HG03469 (cell line): ENCODE results near the gene SLC16A11.
"Not testable (repeated sequence)": the region's sequence is repeated elsewhere in the genome, so short reads cannot be mapped to it uniquely, and the experiment has no call there.

Experiments used
- ATAC-seq: cut with Tn5 transposase; IDR thresholded peaks from one replicate; pipeline ENCODE4 v1.9.1; 2021; ENCODE audit warnings: mild to moderate bottlenecking, moderate library complexity, moderate number of reproducible peaks; ENCODE audit not compliant: unreplicated experiment

The SLC16A11 gene

GRCh38 chr17:7014261-7014994 is 29.5 kb downstream of the SLC16A11 start:
- peak; percentile 72 for ATAC-seq

GRCh38 chr17:7011942-7012254 is 32.0 kb downstream of the SLC16A11 start:
- no peak for ATAC-seq

GRCh38 chr17:7011415-7011814 is 32.5 kb downstream of the SLC16A11 start:
- ATAC-seq, result no peak

- no peak for ATAC-seq
Observed at GRCh38 chr17:7010523-7010922, 33.4 kb downstream of the SLC16A11 start.

- ATAC-seq, result no peak
Observed at GRCh38 chr17:7007143-7007542, 36.7 kb downstream of the SLC16A11 start.

GRCh38 chr17:7005716-7006115 is 38.2 kb downstream of the SLC16A11 start:
- no peak for ATAC-seq

GRCh38 chr17:7004398-7005253 is 39.3 kb downstream of the SLC16A11 start:
- ATAC-seq, result no peak

- no peak for ATAC-seq
Observed at GRCh38 chr17:7003745-7004144, 40.1 kb downstream of the SLC16A11 start.

- ATAC-seq, result no peak
Observed at GRCh38 chr17:7002288-7003047, 41.4 kb downstream of the SLC16A11 start.

- no peak for ATAC-seq
Observed at GRCh38 chr17:7001318-7001961, 42.5 kb downstream of the SLC16A11 start.

GRCh38 chr17:6998855-6999508 is 44.9 kb downstream of the SLC16A11 start:
- no peak for ATAC-seq

GRCh38 chr17:6997171-6997570 is 46.7 kb downstream of the SLC16A11 start:
- no peak for ATAC-seq

- no peak for ATAC-seq
Observed at GRCh38 chr17:6996256-6997011, 47.5 kb downstream of the SLC16A11 start.

GRCh38 chr17:6995500-6996255 is 48.2 kb downstream of the SLC16A11 start, which contains the start of gene ALOX12:
Gene ALOX12 (plus strand): TSS chr17:6996049. CDS start chr17:6996118, 69 bp downstream.
- ATAC-seq, result no peak

- no peak for ATAC-seq
Observed at GRCh38 chr17:6994666-6995256, 49.1 kb downstream of the SLC16A11 start.

GRCh38 chr17:6994118-6994598 is 49.7 kb downstream of the SLC16A11 start:
- ATAC-seq, result no peak

GRCh38 chr17:6993613-6994056 is 50.3 kb downstream of the SLC16A11 start:
- ATAC-seq, result not testable (repeated sequence)
